ENCODE measurements around the gene PRKCH.
"Not testable (repeated sequence)": the region's sequence is repeated elsewhere in the genome, so short reads cannot be mapped to it uniquely, and the experiment has no call there.

Gene PRKCH

GRCh38 chr14:61319086-61319485, 2.3 kb upstream of the PRKCH start:
- Histone ChIP-seq H3K4me1 (ENCODE audit: control insufficient read depth, insufficient read depth, low read length) (no peaks in the 10 kb centered on the region), H3K4me3 (ENCODE audit: low read length) (no peak overlapping the region), H3K9me3 (ENCODE audit: control insufficient read depth, low read length) (no peaks in the 10 kb centered on the region), H3K9ac (ENCODE audit: low read length) (no peak overlapping the region), H3K27me3 (ENCODE audit: control insufficient read depth, insufficient read depth, low read length) (peaks cover 5% of the 10 kb centered on the region), H3K36me3 (ENCODE audit: control insufficient read depth, insufficient read depth, low read length) (no peaks in the 10 kb centered on the region)

GRCh38 chr14:61319706-61320105, 1.7 kb upstream of the PRKCH start:
- Histone ChIP-seq H3K36me3 (ENCODE audit: control insufficient read depth, insufficient read depth, low read length) (no peaks in the 10 kb centered on the region), H3K4me1 (ENCODE audit: control insufficient read depth, insufficient read depth, low read length) (no peaks in the 10 kb centered on the region), H3K27me3 (ENCODE audit: control insufficient read depth, insufficient read depth, low read length) (peaks cover 5% of the 10 kb centered on the region), H3K4me3 (ENCODE audit: low read length) (no peak overlapping the region), H3K9me3 (ENCODE audit: control insufficient read depth, low read length) (no peaks in the 10 kb centered on the region), H3K9ac (ENCODE audit: low read length) (no peak overlapping the region)

- not testable (repeated sequence) for H3K27me3 ChIP-seq (ENCODE audit: control insufficient read depth, insufficient read depth, low read length); H3K9me3 ChIP-seq (ENCODE audit: control insufficient read depth, low read length); H3K4me1 ChIP-seq (ENCODE audit: control insufficient read depth, insufficient read depth, low read length); H3K36me3 ChIP-seq (ENCODE audit: control insufficient read depth, insufficient read depth, low read length); H3K9ac ChIP-seq (ENCODE audit: low read length); H3K4me3 ChIP-seq (ENCODE audit: low read length)
Measured at GRCh38 chr14:61320170-61320569, 1.2 kb upstream of the PRKCH start.

GRCh38 chr14:61320806-61321384, 484 bp upstream of the PRKCH start:
- Histone ChIP-seq H3K27me3 (ENCODE audit: control insufficient read depth, insufficient read depth, low read length) (peaks cover 5% of the 10 kb centered on the region), H3K36me3 (ENCODE audit: control insufficient read depth, insufficient read depth, low read length) (no peaks in the 10 kb centered on the region), H3K9ac (ENCODE audit: low read length) (peak overlapping the region; percentile 70), H3K4me3 (ENCODE audit: low read length) (peak overlapping the region; percentile 42), H3K4me1 (ENCODE audit: control insufficient read depth, insufficient read depth, low read length) (no peaks in the 10 kb centered on the region), H3K9me3 (ENCODE audit: control insufficient read depth, low read length) (no peaks in the 10 kb centered on the region)

- Histone ChIP-seq H3K9me3 (ENCODE audit: control insufficient read depth, low read length) (no peaks in the 10 kb centered on the region), H3K27me3 (ENCODE audit: control insufficient read depth, insufficient read depth, low read length) (peaks cover 5% of the 10 kb centered on the region), H3K4me1 (ENCODE audit: control insufficient read depth, insufficient read depth, low read length) (no peaks in the 10 kb centered on the region), H3K36me3 (ENCODE audit: control insufficient read depth, insufficient read depth, low read length) (no peaks in the 10 kb centered on the region), H3K9ac (ENCODE audit: low read length) (peak overlapping the region; percentile 70), H3K4me3 (ENCODE audit: low read length) (peak overlapping the region; percentile 42)
Measured at GRCh38 chr14:61322011-61322798, 826 bp downstream of the PRKCH start.

GRCh38 chr14:61322799-61323290, 1.5 kb downstream of the PRKCH start:
- Histone ChIP-seq H3K4me1 (ENCODE audit: control insufficient read depth, insufficient read depth, low read length) (no peaks in the 10 kb centered on the region), H3K9ac (ENCODE audit: low read length) (peak overlapping the region; percentile 70), H3K4me3 (ENCODE audit: low read length) (peak overlapping the region; percentile 22), H3K36me3 (ENCODE audit: control insufficient read depth, insufficient read depth, low read length) (no peaks in the 10 kb centered on the region), H3K27me3 (ENCODE audit: control insufficient read depth, insufficient read depth, low read length) (peaks cover 5% of the 10 kb centered on the region), H3K9me3 (ENCODE audit: control insufficient read depth, low read length) (no peaks in the 10 kb centered on the region)

- no peaks in the 10 kb centered on the region for H3K4me1 ChIP-seq (ENCODE audit: control insufficient read depth, insufficient read depth, low read length)
- no peaks in the 10 kb centered on the region for H3K9me3 ChIP-seq (ENCODE audit: control insufficient read depth, low read length)
- H3K27me3 ChIP-seq (ENCODE audit: control insufficient read depth, insufficient read depth, low read length), result peaks cover 5% of the 10 kb centered on the region
- H3K4me3 ChIP-seq (ENCODE audit: low read length), result no peak overlapping the region
- H3K36me3 ChIP-seq (ENCODE audit: control insufficient read depth, insufficient read depth, low read length), result no peaks in the 10 kb centered on the region
- H3K9ac ChIP-seq (ENCODE audit: low read length), result no peak overlapping the region
Measured at GRCh38 chr14:61323970-61324369, 2.6 kb downstream of the PRKCH start.

GRCh38 chr14:61325166-61325565, 3.8 kb downstream of the PRKCH start:
- no peaks in the 10 kb centered on the region for H3K36me3 ChIP-seq (ENCODE audit: control insufficient read depth, insufficient read depth, low read length)
- no peaks in the 10 kb centered on the region for H3K9me3 ChIP-seq (ENCODE audit: control insufficient read depth, low read length)
- H3K4me1 ChIP-seq (ENCODE audit: control insufficient read depth, insufficient read depth, low read length), result no peaks in the 10 kb centered on the region
- no peak overlapping the region for H3K4me3 ChIP-seq (ENCODE audit: low read length)
- H3K9ac ChIP-seq (ENCODE audit: low read length), result no peak overlapping the region
- H3K27me3 ChIP-seq (ENCODE audit: control insufficient read depth, insufficient read depth, low read length), result peaks cover 5% of the 10 kb centered on the region

- Histone ChIP-seq H3K9ac (ENCODE audit: low read length) (no peak overlapping the region), H3K4me1 (ENCODE audit: control insufficient read depth, insufficient read depth, low read length) (no peaks in the 10 kb centered on the region), H3K27me3 (ENCODE audit: control insufficient read depth, insufficient read depth, low read length) (peaks cover 3% of the 10 kb centered on the region), H3K4me3 (ENCODE audit: low read length) (no peak overlapping the region), H3K9me3 (ENCODE audit: control insufficient read depth, low read length) (no peaks in the 10 kb centered on the region), H3K36me3 (ENCODE audit: control insufficient read depth, insufficient read depth, low read length) (no peaks in the 10 kb centered on the region)
Measured at GRCh38 chr14:61326146-61326545, 4.8 kb downstream of the PRKCH start.

- no peak overlapping the region for H3K4me3 ChIP-seq (ENCODE audit: low read length)
- H3K36me3 ChIP-seq (ENCODE audit: control insufficient read depth, insufficient read depth, low read length), result no peaks in the 10 kb centered on the region
- no peaks in the 10 kb centered on the region for H3K27me3 ChIP-seq (ENCODE audit: control insufficient read depth, insufficient read depth, low read length)
- no peak overlapping the region for H3K9ac ChIP-seq (ENCODE audit: low read length)
- H3K9me3 ChIP-seq (ENCODE audit: control insufficient read depth, low read length), result no peaks in the 10 kb centered on the region
- H3K4me1 ChIP-seq (ENCODE audit: control insufficient read depth, insufficient read depth, low read length), result no peaks in the 10 kb centered on the region
Measured at GRCh38 chr14:61326847-61327246, 5.5 kb downstream of the PRKCH start.

GRCh38 chr14:61328626-61329262, 7.4 kb downstream of the PRKCH start:
- no peak overlapping the region for H3K4me3 ChIP-seq (ENCODE audit: low read length)
- no peak overlapping the region for H3K9ac ChIP-seq (ENCODE audit: low read length)
- H3K4me1 ChIP-seq (ENCODE audit: control insufficient read depth, insufficient read depth, low read length), result no peaks in the 10 kb centered on the region
- no peaks in the 10 kb centered on the region for H3K9me3 ChIP-seq (ENCODE audit: control insufficient read depth, low read length)
- H3K27me3 ChIP-seq (ENCODE audit: control insufficient read depth, insufficient read depth, low read length), result no peaks in the 10 kb centered on the region
- no peaks in the 10 kb centered on the region for H3K36me3 ChIP-seq (ENCODE audit: control insufficient read depth, insufficient read depth, low read length)

GRCh38 chr14:61329478-61330051, 8.2 kb downstream of the PRKCH start:
- Histone ChIP-seq H3K9me3 (ENCODE audit: control insufficient read depth, low read length) (no peaks in the 10 kb centered on the region), H3K4me1 (ENCODE audit: control insufficient read depth, insufficient read depth, low read length) (no peaks in the 10 kb centered on the region), H3K27me3 (ENCODE audit: control insufficient read depth, insufficient read depth, low read length) (no peaks in the 10 kb centered on the region), H3K36me3 (ENCODE audit: control insufficient read depth, insufficient read depth, low read length) (no peaks in the 10 kb centered on the region), H3K4me3 (ENCODE audit: low read length) (no peak overlapping the region), H3K9ac (ENCODE audit: low read length) (no peak overlapping the region)

Data from mucosa of stomach (tissue), 1 donor.